HEK293 (cell line): ENCODE measurements around the gene HPX.

Source experiments
- CTCF ChIA-PET: fragments of 350-600 bp; formaldehyde crosslinking; extraction: SDS; loops from one replicate; lab custom pipeline; 2021; ENCODE audit warnings: antibody characterized with exemption; lab: Yijun Ruan, JAX
- POLR2A ChIA-PET: fragments of 300-600 bp; formaldehyde crosslinking; extraction: SDS; loops from one replicate; lab custom pipeline; 2020; ENCODE audit warnings: antibody characterized with exemption, inconsistent platforms; lab: Yijun Ruan, JAX
- H3K27ac ChIP-seq: fragments of 200-500 bp; sonication (Bioruptor generic); 2 replicates; pipeline ENCODE4 v1.5.1; 2014; ENCODE audit warnings: low read depth, low read length, control low read depth, inconsistent platforms; ENCODE audit errors: extremely low read depth
- H3K36me3 ChIP-seq, 2 experiments: fragments of 200-500 bp in 1 of 2; sonication (Bioruptor generic) in 1 of 2; 1 replicate in 1 of 2; 2 replicates in 1 of 2; pipeline ENCODE4 v1.5.1; 2014 to 2017; ENCODE audit warnings: inconsistent platforms in 2 of 2, low read length in 2 of 2; ENCODE audit not compliant: control insufficient read depth in 2 of 2, insufficient read depth in 1 of 2
- H3K4me1 ChIP-seq: fragments of 200-500 bp; sonication (Bioruptor generic); 2 replicates; pipeline ENCODE4 v1.5.1; 2014; ENCODE audit warnings: mild to moderate bottlenecking, low read length, inconsistent platforms; ENCODE audit not compliant: control insufficient read depth, insufficient read depth
- H3K4me3 ChIP-seq: 2 replicates; pipeline ENCODE4 v1.5.1; 2011; ENCODE audit warnings: low read depth, mild to moderate bottlenecking, control low read depth, low read length, moderate library complexity
- H3K9me3 ChIP-seq: fragments of 200-500 bp; sonication (Bioruptor generic); 2 replicates; pipeline ENCODE4 v1.5.1; 2014; ENCODE audit warnings: low read depth, low read length, inconsistent platforms; ENCODE audit not compliant: control insufficient read depth, insufficient read depth
- KLF16 ChIP-seq: fragments of 450-650 bp; formaldehyde crosslinking; IDR thresholded peaks from 2 replicates; pipeline ENCODE4 v1.5.1; 2017; ENCODE audit warnings: missing biosample characterization, missing genetic modification characterization
- KLF17 ChIP-seq: fragments of 450-650 bp; formaldehyde crosslinking; IDR thresholded peaks from 2 replicates; pipeline ENCODE4 v1.5.1; 2016; ENCODE audit warnings: missing biosample characterization, missing genetic modification characterization
- MEIS1 ChIP-seq: sonication (generic); formaldehyde crosslinking; IDR thresholded peaks from 2 replicates; pipeline ENCODE4 v1.8.1; 2022; ENCODE audit warnings: missing genetic modification reagents, mild to moderate bottlenecking, borderline replicate concordance
- PBX3 ChIP-seq: sonication (generic); formaldehyde crosslinking; IDR thresholded peaks from 2 replicates; pipeline ENCODE4 v1.8.1; 2022; ENCODE audit warnings: mild to moderate bottlenecking, moderate library complexity, missing genetic modification reagents
- PRDM1 ChIP-seq: fragments of 450-650 bp; formaldehyde crosslinking; IDR thresholded peaks from 2 replicates; pipeline ENCODE4; 2016; ENCODE audit warnings: missing biosample characterization, missing genetic modification characterization
- SALL2 ChIP-seq: fragments of 450-650 bp; formaldehyde crosslinking; IDR thresholded peaks from 2 replicates; pipeline ENCODE4 v1.5.0; 2017; ENCODE audit warnings: missing biosample characterization, mild to moderate bottlenecking, missing genetic modification characterization, borderline replicate concordance
- SETDB1 ChIP-seq: IDR thresholded peaks from one replicate; pipeline ENCODE4 v1.6.1; 2017; ENCODE audit warnings: mild to moderate bottlenecking, low read length, moderate library complexity, mixed read lengths; ENCODE audit not compliant: insufficient read length
- TSHZ1 ChIP-seq: fragments of 450-650 bp; formaldehyde crosslinking; IDR thresholded peaks from 2 replicates; pipeline ENCODE4 v1.5.1; 2016; ENCODE audit warnings: missing biosample characterization, missing genetic modification characterization, borderline replicate concordance
- ZBTB26 ChIP-seq: fragments of 450-650 bp; formaldehyde crosslinking; optimal IDR thresholded peaks from 2 replicates; pipeline ENCODE3; 2016; ENCODE audit warnings: missing biosample characterization, mild to moderate bottlenecking, missing genetic modification characterization
- ZNF174 ChIP-seq: fragments of 450-650 bp; formaldehyde crosslinking; IDR thresholded peaks from 2 replicates; pipeline ENCODE4 v1.5.0; 2017; ENCODE audit warnings: missing biosample characterization, mild to moderate bottlenecking, missing genetic modification characterization
- ZNF23 ChIP-seq: fragments of 450-650 bp; formaldehyde crosslinking; IDR thresholded peaks from 2 replicates; pipeline ENCODE4 v1.5.1; 2016; ENCODE audit warnings: missing biosample characterization, missing genetic modification characterization, borderline replicate concordance
- ZNF335 ChIP-seq: fragments of 450-650 bp; formaldehyde crosslinking; conservative IDR thresholded peaks from 2 replicates; pipeline ENCODE4 v1.5.1; 2016; ENCODE audit warnings: missing biosample characterization, missing genetic modification characterization
- ZNF362 ChIP-seq: fragments of 450-650 bp; formaldehyde crosslinking; IDR thresholded peaks from 2 replicates; pipeline ENCODE4 v1.5.1; 2016; ENCODE audit warnings: missing biosample characterization, missing genetic modification characterization
- ZNF549 ChIP-seq: fragments of 450-650 bp; IDR thresholded peaks from 2 replicates; pipeline ENCODE4 v1.5.1; 2018; ENCODE audit warnings: missing biosample characterization, missing genetic modification characterization, mild to moderate bottlenecking, inconsistent platforms, moderate library complexity
- ZNF555 ChIP-seq: fragments of 450-650 bp; formaldehyde crosslinking; conservative IDR thresholded peaks from 2 replicates; pipeline ENCODE4 v1.5.1; 2017; ENCODE audit warnings: missing biosample characterization, mild to moderate bottlenecking, missing genetic modification characterization, inconsistent platforms
- ZNF610 ChIP-seq: fragments of 450-650 bp; formaldehyde crosslinking; IDR thresholded peaks from 2 replicates; pipeline ENCODE4 v1.5.1; 2016; ENCODE audit warnings: missing biosample characterization, missing genetic modification characterization, borderline replicate concordance
- ZNF626 ChIP-seq: fragments of 450-650 bp; sonication (Bioruptor Pico); formaldehyde crosslinking; IDR thresholded peaks from 2 replicates; pipeline ENCODE4 v1.5.1; 2018; ENCODE audit warnings: missing biosample characterization, missing genetic modification characterization, inconsistent platforms
- ZNF791 ChIP-seq: fragments of 450-650 bp; formaldehyde crosslinking; IDR thresholded peaks from 2 replicates; pipeline ENCODE4 v1.5.1; 2016; ENCODE audit warnings: missing biosample characterization, missing genetic modification characterization

Gene HPX

GRCh38 chr11:6403539-6403938 is 37.2 kb downstream of the HPX start (continued):
- no peak for TF ChIP-seq TSHZ1 (tag by site-specific recombination)
- TF ChIP-seq SETDB1, result no peak
- TF ChIP-seq ZNF626 (tag by site-specific recombination), result no peak
- TF ChIP-seq ZNF791 (tag by site-specific recombination), result no peak
- TF ChIP-seq ZNF23 (tag by site-specific recombination), result no peak
- TF ChIP-seq ZNF610 (tag by site-specific recombination), result no peak

- no peak for TF ChIP-seq MEIS1 (CRISPR knock-in tag)
- no peak for TF ChIP-seq KLF16
- TF ChIP-seq ZNF549 (tag by site-specific recombination), result no peak
- TF ChIP-seq KLF17, result no peak
- TF ChIP-seq ZNF174 (tag by site-specific recombination), result no peak
- TF ChIP-seq ZNF335 (tag by site-specific recombination), result no peak
- TF ChIP-seq ZNF555 (tag by site-specific recombination), result no peak
- no peak for TF ChIP-seq ZBTB26 (tag by site-specific recombination)
- no peak for TF ChIP-seq PBX3 (CRISPR knock-in tag)
- TF ChIP-seq SALL2, result no peak
- no peak for TF ChIP-seq PRDM1
- TF ChIP-seq ZNF362 (tag by site-specific recombination), result no peak
- peaks cover 0 to 74% of the 10 kb centered on the region in 2 experiments; a peak in 1 of 3 replicates for H3K36me3 ChIP-seq
- no peaks in the 10 kb centered on the region for H3K4me1 ChIP-seq
- no peak overlapping the region for H3K4me3 ChIP-seq
- no peak overlapping the region for H3K27ac ChIP-seq
- ChIA-PET POLR2A (no interaction called here), CTCF (interaction anchor here (0.7 to 2.0 kb wide), 5 partner anchors 21 to 1001 kb away, joined by 3 to 7 read pairs (median 3); no protein-coding TSS in a partner anchor)
- H3K9me3 ChIP-seq, result no peaks in the 10 kb centered on the region
These were observed 38.2 kb downstream of the HPX start for GRCh38 chr11:6402561-6402981.
